Stimulated activated CD8-positive, alpha-beta memory T cell treated with anti-CD3 and anti-CD28 coated beads, Interleukin-4, amount 100 ng/mL, for 24 hours (primary cell): ENCODE measurements around the gene WDFY3.
"Not testable (repeated sequence)": the region's sequence is repeated elsewhere in the genome, so short reads cannot be mapped to it uniquely, and the experiment has no call there.

Experiments
- DNase-seq: peaks from one replicate; pipeline ENCODE4 v3.0.0-alpha.2; 2020; ENCODE audit warnings: low read depth

WDFY3 gene

DNA sequence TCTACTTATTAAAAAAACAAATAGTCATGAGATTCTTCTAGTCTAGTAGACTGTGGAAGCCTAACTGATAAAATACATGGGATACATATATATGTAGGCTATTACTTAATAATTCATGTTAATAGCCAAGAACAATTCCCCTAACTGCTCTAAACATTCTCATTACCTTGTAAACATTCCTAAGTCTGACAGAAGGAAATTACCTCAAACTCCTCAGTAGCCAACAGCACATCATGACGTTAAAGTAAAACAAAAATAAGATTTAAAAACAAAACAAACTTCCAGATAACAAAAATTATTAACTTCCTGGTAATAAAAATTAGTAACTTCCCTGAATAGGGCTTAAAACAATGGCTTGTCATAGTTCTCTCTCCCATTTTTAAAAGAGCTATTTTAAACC is 109.2 kb downstream of the WDFY3 start:
- no peak for DNase-seq

GRCh38 chr4:84856468-84857049 is 109.9 kb downstream of the WDFY3 start:
- no peak for DNase-seq

DNA sequence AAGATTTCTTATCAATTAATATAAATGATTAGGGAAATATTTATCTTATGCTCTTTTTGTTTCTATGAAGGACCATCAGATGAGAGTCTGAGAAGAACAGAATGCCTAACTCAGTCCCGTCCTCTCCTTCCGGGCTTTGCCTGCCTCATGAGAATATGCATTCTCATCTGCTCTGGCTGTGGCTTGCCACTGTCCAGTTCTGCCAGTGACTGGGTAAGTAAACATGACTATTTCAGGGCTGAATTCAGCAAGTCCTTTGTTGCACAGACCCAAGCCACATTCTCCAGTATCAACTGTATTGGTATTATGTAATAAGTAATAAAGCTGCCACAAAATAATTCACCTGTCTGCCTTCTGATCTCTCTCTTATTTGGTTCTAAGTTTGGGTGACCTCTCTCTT is 110.7 kb downstream of the WDFY3 start:
- DNase-seq: no peak

GRCh38 chr4:84852081-84852480 is 114.4 kb downstream of the WDFY3 start:
- DNase-seq: no peak

GRCh38 chr4:84849051-84849640 is 117.3 kb downstream of the WDFY3 start:
- no peak for DNase-seq

- no peak for DNase-seq
Observed at GRCh38 chr4:84848432-84848831, 118.1 kb downstream of the WDFY3 start.

GRCh38 chr4:84847978-84848377 is 118.5 kb downstream of the WDFY3 start:
- DNase-seq: no peak

DNA sequence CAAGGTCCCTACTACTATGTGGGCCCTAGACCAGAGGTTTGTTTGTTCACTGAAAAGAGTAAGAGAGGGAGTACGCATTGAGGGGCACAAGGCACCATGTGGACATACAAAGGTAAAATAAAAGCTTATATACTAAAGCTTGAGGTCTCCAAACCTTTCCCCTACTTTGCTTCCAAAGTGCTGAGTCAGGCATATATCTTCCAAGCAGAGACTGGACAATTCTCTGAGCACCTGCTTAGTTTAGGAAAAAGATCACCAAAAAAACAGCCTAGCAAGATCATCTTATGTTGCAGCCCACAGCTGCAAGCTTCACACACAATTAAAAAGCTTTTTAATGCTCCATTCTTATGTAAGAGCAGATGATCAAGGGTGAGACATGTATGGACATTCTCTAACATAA is 119.5 kb downstream of the WDFY3 start:
- no peak for DNase-seq

GRCh38 chr4:84841435-84841834 is 125.1 kb downstream of the WDFY3 start:
- no peak for DNase-seq

DNA sequence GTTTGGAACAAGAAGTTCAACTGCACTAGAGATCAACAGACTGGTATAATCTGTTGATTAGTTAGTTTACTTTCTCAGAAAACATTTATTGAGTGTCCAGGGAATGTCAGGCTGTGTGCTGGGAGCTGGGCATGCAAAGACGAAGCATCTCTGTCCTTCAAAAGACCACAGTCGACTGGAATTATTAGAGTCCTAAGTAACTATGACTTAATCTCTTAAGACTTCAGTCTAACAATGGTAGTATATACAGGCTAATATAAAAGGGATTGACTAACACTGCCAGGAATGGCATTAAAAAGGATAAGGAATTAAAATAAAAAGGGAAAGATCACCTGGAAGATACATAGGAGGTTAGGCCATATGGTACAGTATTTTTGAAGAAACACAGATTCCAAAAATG is 128.7 kb downstream of the WDFY3 start:
- DNase-seq: no peak

GRCh38 chr4:84829633-84830032 is 136.9 kb downstream of the WDFY3 start:
- DNase-seq: not testable (repeated sequence)

DNA sequence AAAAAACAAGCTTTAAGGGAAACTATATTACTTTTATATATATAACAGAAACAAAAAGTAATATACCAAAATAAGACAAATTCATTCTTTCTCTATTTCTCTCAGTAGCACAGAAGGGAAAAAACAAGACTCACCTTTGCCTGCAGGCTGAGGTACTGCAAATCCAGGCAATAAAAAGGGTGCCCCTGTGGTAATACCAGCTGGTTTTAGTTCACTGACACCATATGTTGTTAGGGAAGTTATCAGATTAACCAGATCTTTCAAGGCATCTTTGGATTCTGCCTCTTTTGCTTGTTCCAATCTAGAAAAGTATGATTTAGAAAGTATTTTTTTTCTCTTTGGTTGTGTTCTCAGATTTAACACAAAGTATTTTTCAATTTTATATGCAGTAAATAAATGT is 139.8 kb downstream of the WDFY3 start:
- DNase-seq: no peak

- no peak for DNase-seq
Observed at GRCh38 chr4:84825701-84826341, 140.7 kb downstream of the WDFY3 start.

DNA sequence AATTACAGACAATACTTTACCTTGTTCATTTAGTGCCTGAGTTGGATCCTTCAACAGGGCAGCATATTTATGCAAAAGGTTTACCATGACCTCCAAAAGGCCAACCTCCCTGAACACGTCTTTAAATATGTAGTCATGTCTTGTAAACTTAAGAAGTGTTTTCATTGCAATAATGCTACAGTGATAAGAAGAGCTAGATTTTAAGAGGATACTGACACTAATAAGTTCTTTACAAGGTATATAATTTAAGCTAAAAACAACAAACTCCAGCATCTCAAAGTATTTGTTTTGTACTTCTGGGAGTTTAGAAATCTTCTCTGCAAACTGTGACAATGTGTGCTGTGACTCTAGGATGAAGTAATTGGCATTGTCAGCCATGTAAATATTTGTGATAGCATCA is 145.4 kb downstream of the WDFY3 start:
- DNase-seq: no peak

GRCh38 chr4:84814094-84814750 is 152.3 kb downstream of the WDFY3 start:
- DNase-seq: no peak

- no peak for DNase-seq
Observed at GRCh38 chr4:84809946-84810345, 156.5 kb downstream of the WDFY3 start.

DNA sequence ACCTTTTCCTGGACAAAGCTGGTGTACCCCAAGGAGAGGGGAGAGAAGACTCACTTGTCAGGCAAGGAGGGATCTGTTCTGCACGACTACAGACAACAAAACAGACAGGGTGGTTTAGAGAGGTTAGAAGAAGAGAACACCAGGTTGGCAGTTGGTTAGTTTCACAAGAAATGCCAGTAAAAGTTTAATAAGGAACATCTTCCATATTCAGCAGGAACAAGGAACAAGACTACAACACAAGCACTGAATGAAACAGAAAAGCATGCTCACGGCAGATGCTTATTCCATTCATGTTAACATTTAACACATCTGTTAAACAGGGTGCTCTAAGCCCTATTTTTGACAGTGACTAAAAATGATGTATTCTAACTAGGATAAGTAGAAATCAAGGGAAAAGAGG is 158.2 kb downstream of the WDFY3 start:
- no peak for DNase-seq

DNA sequence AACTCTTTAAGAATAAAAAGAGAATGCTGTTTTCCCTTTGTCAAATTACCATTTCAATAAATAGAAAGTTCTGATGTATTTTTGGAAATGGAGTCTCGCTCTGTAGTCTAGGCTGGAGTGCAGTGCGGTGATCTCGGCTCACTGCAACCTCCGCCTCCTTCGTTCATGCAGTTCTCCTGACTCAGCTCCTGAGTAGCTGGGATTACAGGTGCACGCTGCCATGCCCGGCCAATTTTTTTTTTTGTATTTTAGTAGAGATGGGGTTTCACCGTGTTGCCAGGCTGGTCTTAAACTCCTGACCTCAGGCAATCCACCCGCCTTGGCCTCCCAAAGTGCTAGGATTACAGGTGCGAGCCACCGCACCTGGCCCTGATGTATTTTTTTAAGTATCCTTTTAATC is 159.9 kb downstream of the WDFY3 start:
- not testable (repeated sequence) for DNase-seq

DNA sequence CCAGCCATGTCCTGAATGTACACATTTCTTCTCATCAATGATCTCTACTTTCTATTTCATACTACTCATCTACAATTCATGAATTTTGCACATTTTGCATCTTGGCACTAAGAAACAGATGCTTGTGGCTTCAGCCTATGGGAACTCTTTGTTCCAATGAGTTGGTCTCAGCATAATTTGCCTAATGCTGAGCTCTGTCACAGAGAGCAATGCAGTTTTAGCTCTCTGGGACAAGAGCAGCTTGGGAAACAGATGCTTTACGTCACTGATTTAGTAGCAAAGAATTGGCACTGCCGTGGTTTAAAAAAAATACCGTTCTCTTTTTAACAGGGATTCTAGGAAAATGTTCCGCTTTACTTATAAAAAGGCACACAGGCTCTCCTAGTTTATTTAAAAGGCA is 162.4 kb downstream of the WDFY3 start:
- no peak for DNase-seq

DNA sequence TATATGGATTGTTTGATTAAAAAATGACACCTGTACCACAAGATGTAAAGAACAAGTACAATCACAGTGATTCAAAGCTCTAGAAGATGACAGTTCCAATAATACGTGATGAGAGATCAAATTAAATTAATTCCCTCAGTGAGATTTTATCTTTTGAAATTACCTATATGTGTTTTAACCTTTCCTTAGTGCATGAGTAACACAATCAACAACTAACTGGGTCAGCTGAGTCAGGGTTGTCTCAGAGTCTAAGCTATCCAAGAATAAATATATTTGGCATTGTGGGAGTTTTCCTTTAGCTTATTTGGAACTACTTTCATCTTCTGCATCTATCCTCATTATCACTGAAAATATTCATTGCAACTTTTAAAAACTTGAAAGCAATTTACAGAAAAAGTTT is 162.8 kb downstream of the WDFY3 start:
- no peak for DNase-seq

GRCh38 chr4:84803116-84803515 is 163.4 kb downstream of the WDFY3 start:
- DNase-seq: no peak

- DNase-seq: no peak
Observed at GRCh38 chr4:84800256-84800655, 166.2 kb downstream of the WDFY3 start.

- no peak for DNase-seq
Observed at GRCh38 chr4:84799318-84799717, 167.2 kb downstream of the WDFY3 start.
